SU-DHL-6 (cell line): ENCODE measurements around the gene RNF40.

Experiments used
- CTCF ChIP-seq: fragments of 200-600 bp; sonication (generic); IDR thresholded peaks from one replicate; pipeline ENCODE4 v1.5.1; 2017; ENCODE audit warnings: antibody characterized with exemption, mild to moderate bottlenecking, low read length, moderate library complexity; ENCODE audit not compliant: insufficient read depth, poor library complexity, severe bottlenecking
- EZH2phosphoT487 ChIP-seq: fragments of 200-600 bp; sonication (generic), shearing (Covaris generic); conservative IDR thresholded peaks from 2 replicates; pipeline ENCODE4 v1.6.1; 2018; ENCODE audit warnings: mild to moderate bottlenecking, antibody characterized with exemption, low read length, moderate library complexity, mixed read lengths

- TF ChIP-seq CTCF: no peak
- no peak for TF ChIP-seq EZH2phosphoT487
These were observed 17.5 kb downstream of the RNF40 start for GRCh38 chr16:30779596-30779995.
